ENCODE measurements around the gene GAMT. TPM values are rescaled to one million over a fixed set of nuclear protein-coding genes. Genes with fewer than 3 reads are reported as not detected.
"Not testable (repeated sequence)": the region's sequence is repeated elsewhere in the genome, so short reads cannot be mapped to it uniquely, and the experiment has no call there.

GAMT gene
- total RNA-seq, 1 donor from 2014 or later = 56.4 TPM

DNA sequence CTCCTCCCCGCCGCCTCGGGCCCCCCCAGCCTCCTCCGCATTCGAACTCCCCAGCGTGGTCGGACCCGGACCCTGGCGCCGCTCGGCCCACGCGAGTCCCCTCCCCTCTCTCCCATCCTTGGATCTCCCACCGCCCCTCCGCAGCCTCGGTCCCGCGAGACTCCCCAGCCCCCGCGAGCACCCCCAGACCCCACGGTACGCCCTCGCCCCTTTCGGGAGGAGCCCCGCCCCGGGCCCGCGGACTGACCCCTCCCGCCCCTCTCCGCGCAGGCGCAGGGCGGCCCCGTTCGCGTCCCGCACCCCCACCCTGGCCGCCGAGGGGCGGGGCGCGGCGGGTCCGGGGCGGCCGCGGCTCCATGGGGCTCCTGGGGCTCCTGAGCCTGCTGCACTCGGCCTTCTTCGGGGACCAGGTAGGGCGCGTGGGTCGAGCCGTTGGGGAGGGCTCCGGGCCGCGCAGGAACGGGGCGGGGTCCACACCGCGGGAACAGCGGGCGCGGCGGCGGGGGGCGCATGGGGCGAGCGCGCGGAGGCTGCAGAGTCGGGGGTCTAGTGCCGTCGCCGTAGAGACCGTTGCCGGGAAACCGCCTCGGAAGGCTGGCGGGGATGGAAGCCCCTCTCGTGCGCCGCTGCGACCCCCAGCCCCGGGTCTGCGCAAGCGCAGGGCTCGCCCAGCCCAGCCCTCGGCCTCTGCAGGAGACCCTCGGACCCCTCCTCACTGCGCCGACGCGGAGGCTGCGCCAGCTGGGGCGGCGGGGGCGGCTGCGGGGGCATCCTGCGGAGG lies 44.8 kb upstream of the GAMT start:
- Histone ChIP-seq H3K9me3 (no peaks in the 10 kb centered on the region), H3K4me1 (peaks cover 11 to 14% of the 10 kb centered on the region in 2 donors), H3K4me3 (peak overlapping the region; percentile 33 to 39), H3K27me3 (peaks cover 41% of the 10 kb centered on the region), H3K27ac (no peak overlapping the region), H3K36me3 (peaks cover 3 to 17% of the 10 kb centered on the region in 2 donors)
- no peak for DNase-seq (ENCODE audit: low spot score in 2 of 2)
- intact Hi-C loops (cut with DNase I) = no loop called here
- TF ChIP-seq CTCF (IDR thresholded peaks at IDR 0.05) = no peak

DNA sequence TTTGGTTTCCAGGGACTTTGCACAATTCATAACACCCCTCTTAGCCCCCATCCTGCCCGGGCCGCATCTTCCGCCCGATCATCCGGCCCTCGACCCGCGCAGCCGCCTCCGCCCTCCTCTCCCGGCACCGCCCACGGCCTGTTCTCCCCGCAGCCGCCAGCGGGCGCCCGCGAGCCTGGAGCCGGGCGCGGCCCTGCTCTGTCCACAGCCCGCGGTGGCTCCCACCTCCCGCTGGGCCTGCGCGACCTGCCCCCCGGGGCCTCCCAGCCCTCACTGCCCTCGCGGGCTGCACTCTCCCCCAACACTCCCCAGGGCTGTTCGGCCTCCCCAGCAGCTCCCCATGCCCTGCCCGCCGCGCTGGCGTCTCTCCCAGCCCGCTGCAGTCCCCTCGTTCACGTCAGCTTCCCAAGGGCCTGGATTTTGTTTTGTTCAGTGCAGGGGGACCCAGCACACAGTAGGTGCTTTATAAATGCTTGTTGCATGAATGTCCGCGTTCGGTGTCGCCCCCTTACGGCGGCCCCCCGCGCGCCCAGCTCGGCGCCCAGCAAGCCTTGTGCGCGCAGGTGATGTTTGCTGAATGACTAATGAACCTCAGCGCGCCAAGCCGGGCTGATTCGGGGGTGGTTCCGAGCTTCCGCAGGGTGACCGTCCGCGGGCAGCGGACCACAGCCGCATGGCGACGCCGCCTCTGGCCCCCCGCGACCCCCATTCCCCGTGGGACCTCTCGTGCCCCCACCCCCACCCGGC lies 44.0 kb upstream of the GAMT start:
- no peaks in the 10 kb centered on the region for H3K9me3 ChIP-seq
- peak; percentile 71 to 87 (median 80) for TF ChIP-seq CTCF (IDR thresholded peaks at IDR 0.05)
- H3K4me1 ChIP-seq = peaks cover 11 to 17% of the 10 kb centered on the region in 2 donors
- peaks cover 33% of the 10 kb centered on the region for H3K27me3 ChIP-seq
- peak overlapping the region; percentile 33 to 40 for H3K4me3 ChIP-seq
- peak in 1 of 2 donors; percentile 76 for DNase-seq (ENCODE audit: low spot score in 2 of 2)
- intact Hi-C loops (cut with DNase I) = no loop called here
- peaks cover 11 to 25% of the 10 kb centered on the region in 2 donors for H3K36me3 ChIP-seq
- H3K27ac ChIP-seq = no peak overlapping the region

- H3K9me3 ChIP-seq = no peaks in the 10 kb centered on the region
- peaks cover 15% of the 10 kb centered on the region for H3K27me3 ChIP-seq
- no peak for TF ChIP-seq CTCF (IDR thresholded peaks at IDR 0.05)
- H3K4me3 ChIP-seq = no peak overlapping the region
- H3K27ac ChIP-seq = no peak overlapping the region
- H3K36me3 ChIP-seq = peaks cover 20 to 37% of the 10 kb centered on the region in 2 donors
- intact Hi-C loops (cut with DNase I) = no loop called here
- peaks cover 19 to 29% of the 10 kb centered on the region in 2 donors for H3K4me1 ChIP-seq
- DNase-seq (ENCODE audit: low spot score in 2 of 2) = no peak
Observed at GRCh38 chr19:1441677-1442438, 40.5 kb upstream of the GAMT start.

- peaks cover 20 to 37% of the 10 kb centered on the region in 2 donors for H3K36me3 ChIP-seq
- peaks cover 7% of the 10 kb centered on the region for H3K27me3 ChIP-seq
- H3K4me3 ChIP-seq = no peak overlapping the region
- TF ChIP-seq CTCF (IDR thresholded peaks at IDR 0.05) = no peak
- H3K9me3 ChIP-seq = no peaks in the 10 kb centered on the region
- no peak overlapping the region for H3K27ac ChIP-seq
- DNase-seq (ENCODE audit: low spot score in 2 of 2) = no peak
- intact Hi-C loops (cut with DNase I) = no loop called here
- peaks cover 13 to 25% of the 10 kb centered on the region in 2 donors for H3K4me1 ChIP-seq
Observed at GRCh38 chr19:1441022-1441426, 39.7 kb upstream of the GAMT start.

DNA sequence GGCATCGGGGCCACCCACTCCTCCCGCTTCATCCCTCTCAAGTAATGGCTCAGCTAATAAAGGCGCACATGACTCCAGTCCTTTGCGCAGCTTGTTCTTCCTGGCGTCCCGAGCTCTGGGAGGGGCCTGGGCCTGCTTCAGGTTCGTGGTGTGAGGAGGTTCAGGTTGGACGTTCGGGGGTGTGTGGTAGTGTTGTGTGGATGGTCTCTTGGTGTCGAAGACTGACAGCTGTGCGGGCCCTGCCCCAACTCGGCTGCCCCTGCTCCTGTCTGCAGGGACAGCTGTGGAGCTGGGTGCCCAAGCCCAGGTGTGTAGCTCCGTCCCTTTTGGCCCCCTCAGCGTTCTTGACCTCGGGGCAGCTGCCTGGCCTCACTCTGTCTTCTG lies 39.1 kb upstream of the GAMT start:
- H3K27ac ChIP-seq = no peak overlapping the region
- no peaks in the 10 kb centered on the region for H3K9me3 ChIP-seq
- intact Hi-C loops (cut with DNase I) = no loop called here
- peaks cover 20 to 42% of the 10 kb centered on the region in 2 donors for H3K36me3 ChIP-seq
- no peak for TF ChIP-seq CTCF (IDR thresholded peaks at IDR 0.05)
- DNase-seq (ENCODE audit: low spot score in 2 of 2) = no peak
- peaks cover 11 to 21% of the 10 kb centered on the region in 2 donors for H3K4me1 ChIP-seq
- H3K27me3 ChIP-seq = peaks cover 1% of the 10 kb centered on the region
- no peak overlapping the region for H3K4me3 ChIP-seq

DNA sequence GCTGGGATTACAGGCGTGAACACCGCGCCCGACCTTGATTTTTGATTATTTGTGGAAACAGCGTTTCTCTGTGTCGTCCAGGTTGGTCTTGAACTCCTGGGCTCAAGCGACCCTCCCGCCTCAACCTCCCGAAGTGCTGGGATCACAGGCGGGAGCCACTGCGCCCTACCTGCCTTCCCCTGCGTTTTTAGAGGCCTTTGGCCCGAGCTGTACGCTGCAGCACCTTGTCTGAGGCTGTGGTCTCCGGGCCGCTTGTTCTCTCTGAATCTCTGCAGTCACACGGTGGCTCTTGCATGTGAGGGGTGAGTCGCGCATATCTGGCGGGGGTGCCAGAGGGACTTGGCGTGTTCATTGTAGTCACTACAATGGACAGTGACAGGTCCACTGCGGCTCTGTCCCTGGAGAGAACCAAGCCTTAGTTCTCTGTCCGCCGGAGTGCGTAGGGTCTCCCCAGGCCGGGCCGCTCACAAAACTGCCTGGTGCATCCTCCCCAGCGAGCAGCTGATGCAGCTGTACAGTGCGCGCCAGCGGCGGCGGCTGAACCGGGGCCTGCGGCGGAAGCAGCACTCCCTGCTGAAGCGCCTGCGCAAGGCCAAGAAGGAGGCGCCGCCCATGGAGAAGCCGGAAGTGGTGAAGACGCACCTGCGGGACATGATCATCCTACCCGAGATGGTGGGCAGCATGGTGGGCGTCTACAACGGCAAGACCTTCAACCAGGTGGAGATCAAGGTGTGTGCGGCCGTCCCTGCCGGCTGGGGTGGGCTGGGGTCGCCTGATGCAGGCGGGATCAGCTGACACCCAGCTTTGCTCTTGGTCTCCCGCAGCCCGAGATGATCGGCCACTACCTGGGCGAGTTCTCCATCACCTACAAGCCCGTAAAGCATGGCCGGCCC lies 38.4 kb upstream of the GAMT start:
- H3K4me1 ChIP-seq = peaks cover 8 to 16% of the 10 kb centered on the region in 2 donors
- intact Hi-C loops (cut with DNase I) = loop anchor here (2.0 to 5.0 kb wide), 4 partner anchors 33 to 73 kb away; partner anchors contain the start of genes ADAMTSL5, C19orf25, DAZAP1 and PCSK4
- peak overlapping the region in 1 of 2 donors; percentile 85 for H3K27ac ChIP-seq
- not testable (repeated sequence) for H3K9me3 ChIP-seq; DNase-seq (ENCODE audit: low spot score in 2 of 2); H3K27me3 ChIP-seq
- H3K36me3 ChIP-seq = peaks cover 21 to 47% of the 10 kb centered on the region in 2 donors
- H3K4me3 ChIP-seq = peak overlapping the region; percentile 75 to 81
